Breast epithelium (tissue), 4 donors: Measurements from ENCODE around the gene GRB2. TPM values are rescaled to one million over a fixed set of nuclear protein-coding genes. Genes with fewer than 3 reads are reported as not detected.

Source experiments
- DNase-seq, 2 donors: peaks; one replicate each; pipeline ENCODE4 v3.0.0-alpha.2; 2019; ENCODE audit warnings: low spot score in 2 of 2
- H3K27ac ChIP-seq, 2 donors: fragments of 200-600 bp; sonication (generic) in 1 of 2; one replicate each; pipeline ENCODE4 v1.5.1; 2016 to 2019; ENCODE audit warnings: mild to moderate bottlenecking in 1 of 2
- H3K27me3 ChIP-seq, 2 donors: fragments of 200-600 bp; sonication (generic) in 1 of 2; one replicate each; pipeline versions ENCODE4 v1.5.1 to v1.6.0; 2017 to 2019; ENCODE audit warnings: control low read depth in 1 of 2, mild to moderate bottlenecking in 1 of 2
- H3K36me3 ChIP-seq: fragments of 200-600 bp; one replicate; pipeline ENCODE4 v1.5.1; 2019
- H3K4me1 ChIP-seq, 2 donors: fragments of 200-600 bp; sonication (generic); one replicate each; pipeline ENCODE4 v1.5.1; 2016 to 2019; ENCODE audit warnings: control low read depth in 1 of 2
- H3K4me3 ChIP-seq, 3 donors: fragments of 200-600 bp; sonication (generic); 1 replicate in 2 of 3; 2 replicates in 1 of 3; pipeline ENCODE4 v1.5.1; 2016 to 2019; ENCODE audit warnings: mild to moderate bottlenecking in 3 of 3, moderate library complexity in 2 of 3
- H3K9me3 ChIP-seq, 2 donors: fragments of 200-600 bp; sonication (generic) in 1 of 2; one replicate each; pipeline ENCODE4 v1.5.1; 2016 to 2019; ENCODE audit warnings: control low read depth in 1 of 2
- CTCF ChIP-seq, 3 donors: fragments of 450-650 bp; IDR thresholded peaks; one replicate each; pipeline ENCODE4 v1.5.1; 2016 to 2017; ENCODE audit warnings: antibody characterized with exemption in 3 of 3, mild to moderate bottlenecking in 3 of 3, moderate library complexity in 3 of 3
- POLR2A ChIP-seq: fragments of 450-650 bp; IDR thresholded peaks from one replicate; pipeline ENCODE4 v1.6.1; 2016; ENCODE audit warnings: antibody characterized with exemption, mild to moderate bottlenecking, moderate library complexity
- POLR2AphosphoS5 ChIP-seq, 3 donors: sonication (generic); formaldehyde crosslinking; IDR thresholded peaks; one replicate each; pipeline ENCODE4 v1.6.1; 2017; ENCODE audit warnings: antibody characterized with exemption in 3 of 3
- intact Hi-C: fragments of 100-400 bp; cut with DNase I; formaldehyde crosslinking; loops from one replicate; pipeline ENCODE4 v1.15.1; 2023; ENCODE audit warnings: low total_unique reads
- total RNA-seq, 3 donors: library from RNA; depleted of rRNA; stranded (reverse); fragments of >200 nt; gene quantifications; one replicate each; pipeline ENCODE4 v1.1.0, GENCODE V29; 2016

GRB2 gene
- total RNA-seq, 3 donors from 2014 or later: 72.4 to 104 (median 77.1) TPM

- no peak for DNase-seq
- intact Hi-C loops: no loop called here
- no peaks in the 10 kb centered on the region for H3K27me3 ChIP-seq
- no peak overlapping the region for H3K27ac ChIP-seq
- H3K36me3 ChIP-seq: no peaks in the 10 kb centered on the region
- no peaks in the 10 kb centered on the region for H3K4me1 ChIP-seq
- H3K4me3 ChIP-seq: no peak overlapping the region
- H3K9me3 ChIP-seq: no peaks in the 10 kb centered on the region
- TF ChIP-seq POLR2AphosphoS5 (IDR thresholded peaks at IDR 0.05) (no peak), CTCF (IDR thresholded peaks at IDR 0.05) (no peak)
Observed at GRCh38 chr17:75353176-75353575, 52.3 kb downstream of the GRB2 start.

- no peak overlapping the region for H3K27ac ChIP-seq
- no peak for DNase-seq
- no peak overlapping the region for H3K4me3 ChIP-seq
- no peaks in the 10 kb centered on the region for H3K36me3 ChIP-seq
- intact Hi-C loops: no loop called here
- no peaks in the 10 kb centered on the region for H3K4me1 ChIP-seq
- no peaks in the 10 kb centered on the region for H3K27me3 ChIP-seq
- TF ChIP-seq POLR2A: no peak
- H3K9me3 ChIP-seq: no peaks in the 10 kb centered on the region
Observed at GRCh38 chr17:75352079-75352569, 53.4 kb downstream of the GRB2 start.

- DNase-seq: no peak
- Histone ChIP-seq H3K36me3 (no peaks in the 10 kb centered on the region), H3K27ac (no peak overlapping the region), H3K4me1 (no peaks in the 10 kb centered on the region), H3K9me3 (no peaks in the 10 kb centered on the region), H3K4me3 (no peak overlapping the region), H3K27me3 (no peaks in the 10 kb centered on the region)
- no peak for TF ChIP-seq CTCF (IDR thresholded peaks at IDR 0.05)
- intact Hi-C loops: no loop called here
Observed at GRCh38 chr17:75350706-75351105, 54.8 kb downstream of the GRB2 start.

GRCh38 chr17:75350029-75350428, 55.4 kb downstream of the GRB2 start:
- intact Hi-C loops: no loop called here

GRCh38 chr17:75349589-75349988, 55.9 kb downstream of the GRB2 start:
- no peak for DNase-seq
- Histone ChIP-seq H3K9me3 (no peaks in the 10 kb centered on the region), H3K36me3 (no peaks in the 10 kb centered on the region), H3K4me3 (no peak overlapping the region), H3K27me3 (no peaks in the 10 kb centered on the region), H3K27ac (no peak overlapping the region), H3K4me1 (no peaks in the 10 kb centered on the region)
- TF ChIP-seq CTCF (IDR thresholded peaks at IDR 0.05) (no peak), POLR2AphosphoS5 (IDR thresholded peaks at IDR 0.05) (no peak), POLR2A (no peak)
- intact Hi-C loops: no loop called here

More at GRCh38 chr17:75350029-75350428, 55.4 kb downstream of the GRB2 start:
- H3K36me3 ChIP-seq: no peaks in the 10 kb centered on the region
- no peaks in the 10 kb centered on the region for H3K4me1 ChIP-seq
- no peaks in the 10 kb centered on the region for H3K9me3 ChIP-seq
- no peak overlapping the region for H3K27ac ChIP-seq
- TF ChIP-seq POLR2AphosphoS5 (IDR thresholded peaks at IDR 0.05) (no peak), POLR2A (no peak), CTCF (IDR thresholded peaks at IDR 0.05) (no peak)
- H3K27me3 ChIP-seq: no peaks in the 10 kb centered on the region
- DNase-seq: no peak
- H3K4me3 ChIP-seq: no peak overlapping the region
